ENCODE data around the gene ETV6.

- no peak for TF ChIP-seq EZH2 (IDR thresholded peaks at IDR 0.05; ENCODE audit: low read depth, low read length, severe bottlenecking)
- TF ChIP-seq CTCF (IDR thresholded peaks at IDR 0.05; ENCODE audit: control extremely low read depth in 1 of 3, insufficient read depth in 1 of 3, low read depth in 1 of 3, low read length in 3 of 3), result no peak
- no peak for TF ChIP-seq SIX5 (IDR thresholded peaks at IDR 0.05; ENCODE audit: low read depth, low read length)
- TF ChIP-seq ATF2 (IDR thresholded peaks at IDR 0.05; ENCODE audit: low read length), result no peak
- TF ChIP-seq RFX5 (IDR thresholded peaks at IDR 0.05; ENCODE audit: borderline replicate concordance, low read depth, low read length), result no peak
- TF ChIP-seq EP300 (IDR thresholded peaks at IDR 0.05; ENCODE audit: borderline replicate concordance in 1 of 2, low read depth in 2 of 2, low read length in 2 of 2), result no peak
- TF ChIP-seq MAX (IDR thresholded peaks at IDR 0.05), result no peak
- no peak for TF ChIP-seq USF2 (IDR thresholded peaks at IDR 0.05; ENCODE audit: low read length)
- TF ChIP-seq SP1 (IDR thresholded peaks at IDR 0.05; ENCODE audit: low read depth, low read length), result no peak
- no peak for TF ChIP-seq CHD2 (IDR thresholded peaks at IDR 0.05; ENCODE audit: low read length)
- TF ChIP-seq POLR2A (IDR thresholded peaks at IDR 0.05; ENCODE audit: control extremely low read depth in 1 of 2, low read depth in 2 of 2, low read length in 2 of 2), result no peak
Measured at GRCh38 chr12:11869406-11869805, 219.9 kb downstream of the ETV6 start.

All from H1 (cell line).